Measurements from ENCODE around the gene MICU1.

DNA sequence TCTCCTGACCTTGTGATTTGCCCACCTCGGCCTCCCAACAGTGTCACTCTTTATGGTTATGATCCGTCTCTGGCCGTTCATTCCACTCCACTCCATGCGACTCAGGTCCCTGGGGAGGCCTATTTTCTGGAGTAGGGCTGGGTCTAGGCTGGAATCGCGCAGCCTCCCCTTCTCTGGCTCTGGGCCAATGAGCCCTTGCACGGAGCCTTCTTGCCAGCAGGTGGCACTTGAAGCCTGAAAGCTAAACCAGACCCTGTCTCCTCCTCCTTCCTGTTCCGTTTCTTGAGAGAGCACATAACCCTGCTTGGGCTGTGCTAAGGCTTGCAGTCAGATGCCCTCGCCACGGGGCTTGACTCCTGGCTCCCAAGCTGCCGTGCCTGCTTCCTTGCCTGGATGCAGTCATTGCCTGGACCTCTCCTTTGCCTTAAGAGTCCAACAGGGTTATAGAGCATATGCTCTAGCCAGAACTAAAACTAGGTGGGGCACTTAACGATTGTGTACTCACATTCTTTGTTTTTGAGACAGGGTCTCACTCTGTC, 261.6 kb downstream of the MICU1 start:
- TF ChIP-seq, protein P1, sequence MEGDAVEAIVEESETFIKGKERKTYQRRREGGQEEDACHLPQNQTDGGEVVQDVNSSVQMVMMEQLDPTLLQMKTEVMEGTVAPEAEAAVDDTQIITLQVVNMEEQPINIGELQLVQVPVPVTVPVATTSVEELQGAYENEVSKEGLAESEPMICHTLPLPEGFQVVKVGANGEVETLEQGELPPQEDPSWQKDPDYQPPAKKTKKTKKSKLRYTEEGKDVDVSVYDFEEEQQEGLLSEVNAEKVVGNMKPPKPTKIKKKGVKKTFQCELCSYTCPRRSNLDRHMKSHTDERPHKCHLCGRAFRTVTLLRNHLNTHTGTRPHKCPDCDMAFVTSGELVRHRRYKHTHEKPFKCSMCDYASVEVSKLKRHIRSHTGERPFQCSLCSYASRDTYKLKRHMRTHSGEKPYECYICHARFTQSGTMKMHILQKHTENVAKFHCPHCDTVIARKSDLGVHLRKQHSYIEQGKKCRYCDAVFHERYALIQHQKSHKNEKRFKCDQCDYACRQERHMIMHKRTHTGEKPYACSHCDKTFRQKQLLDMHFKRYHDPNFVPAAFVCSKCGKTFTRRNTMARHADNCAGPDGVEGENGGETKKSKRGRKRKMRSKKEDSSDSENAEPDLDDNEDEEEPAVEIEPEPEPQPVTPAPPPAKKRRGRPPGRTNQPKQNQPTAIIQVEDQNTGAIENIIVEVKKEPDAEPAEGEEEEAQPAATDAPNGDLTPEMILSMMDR (optimal IDR thresholded peaks at IDR 0.05 in 1 of 3, IDR thresholded peaks at IDR 0.05 in 1 of 3, conservative IDR thresholded peaks at IDR 0.05 in 1 of 3; ENCODE audit: extremely low read depth in 1 of 3, insufficient read depth in 2 of 3, low read length in 3 of 3), result peak; percentile 92 to 98 (median 97)
- TF ChIP-seq EZH2 (IDR thresholded peaks at IDR 0.05; ENCODE audit: low read length), result no peak

Measured in keratinocyte (primary cell).